GM12891 (cell line): ENCODE measurements around the gene SEMA6A.

Experiments
- DNase-seq: peaks from one replicate; pipeline ENCODE4 v3.0.0; 2011; ENCODE audit warnings: low spot score; ENCODE audit not compliant: insufficient read length
- FAIRE-seq: peaks from 2 replicates; lab custom pipeline; 2011; peaks lifted over from hg19 to GRCh38; lab: Jason Lieb, UNC
- PAX5 ChIP-seq: IDR thresholded peaks from 2 replicates; pipeline ENCODE4 v1.6.1; 2011; ENCODE audit warnings: low read length, moderate library complexity, mild to moderate bottlenecking; ENCODE audit not compliant: insufficient read depth, severe bottlenecking
- POLR2A ChIP-seq: IDR thresholded peaks from 2 replicates; pipeline ENCODE4 v1.6.1; 2011; ENCODE audit warnings: low read depth, low read length, control low read depth
- POLR2AphosphoS5 ChIP-seq: IDR thresholded peaks from 2 replicates; pipeline ENCODE4 v1.6.1; 2011; ENCODE audit warnings: low read depth, low read length, control low read depth
- POU2F2 ChIP-seq: IDR thresholded peaks from 2 replicates; pipeline ENCODE4 v1.6.1; 2011; ENCODE audit warnings: low read depth, mild to moderate bottlenecking, control low read depth, low read length, moderate library complexity
- SPI1 ChIP-seq: IDR thresholded peaks from 2 replicates; pipeline ENCODE4 v1.6.1; 2011; ENCODE audit warnings: low read depth, low read length, control low read depth
- TAF1 ChIP-seq: IDR thresholded peaks from 2 replicates; pipeline ENCODE4 v1.6.1; 2011; ENCODE audit warnings: low read depth, low read length, control low read depth

Gene SEMA6A

DNA sequence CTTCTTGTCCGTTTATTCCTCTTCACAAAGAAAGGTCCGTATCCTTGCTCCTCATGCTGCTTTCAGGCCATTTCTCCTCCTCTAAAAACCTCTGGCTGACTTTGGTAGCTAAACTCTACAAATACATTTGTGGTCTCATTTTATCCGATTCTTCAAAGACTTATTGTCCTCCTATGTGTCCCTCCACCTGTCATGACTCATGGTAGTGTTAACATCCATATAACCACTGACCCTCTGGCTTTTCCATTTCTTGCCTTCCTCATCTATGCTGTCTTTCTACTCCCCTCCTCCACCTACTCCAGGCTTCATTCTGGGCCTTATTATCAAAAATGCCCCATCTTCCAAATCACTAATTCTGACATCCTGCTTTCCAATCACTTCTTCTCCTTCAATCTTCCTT is 4.1 kb upstream of the SEMA6A start:
- FAIRE-seq (no peak), DNase-seq (no peak)
- no peak for TF ChIP-seq PAX5

DNA sequence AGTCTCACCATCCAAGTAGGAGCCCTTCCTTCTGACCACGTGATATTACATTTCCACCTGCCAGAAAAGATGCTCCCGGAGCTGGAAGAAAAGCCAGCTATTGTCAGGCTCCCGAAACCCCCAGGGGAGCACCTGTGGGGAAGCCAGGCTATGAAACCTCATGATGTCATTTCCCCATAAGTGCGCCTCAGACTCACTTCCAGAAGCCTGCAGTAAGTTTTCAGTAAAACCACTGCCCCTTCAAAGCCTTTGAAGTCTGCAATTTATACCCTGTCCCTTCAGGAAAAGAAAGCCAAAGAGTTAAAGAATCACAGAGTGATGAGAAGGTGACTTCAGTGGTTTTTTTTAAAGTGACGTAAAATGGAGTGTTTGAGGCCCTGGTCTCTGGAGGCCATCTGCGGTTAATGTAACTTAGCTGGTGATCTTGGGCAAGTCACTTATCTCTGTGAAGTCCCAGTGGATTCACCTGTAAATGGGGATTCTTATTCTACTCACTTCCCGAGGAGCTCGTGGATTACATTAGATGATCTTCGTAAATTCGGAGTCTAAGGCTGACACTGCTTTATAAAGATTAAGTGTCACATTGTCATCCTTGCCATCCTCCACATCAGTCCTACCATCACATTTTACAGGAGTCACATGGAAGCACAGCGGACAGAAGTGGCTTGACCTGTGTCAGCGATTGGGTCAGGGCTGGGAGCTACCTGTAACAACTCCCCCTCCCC is 2.6 kb upstream of the SEMA6A start:
- TF ChIP-seq PAX5 (no peak), POLR2AphosphoS5 (no peak), POU2F2 (0 out of 2 replicates have a peak, but pooled peaks have one; percentile 27), SPI1 (peak; percentile 66), POLR2A (no peak)
- DNase-seq: peak; percentile 32
- FAIRE-seq: no peak

DNA sequence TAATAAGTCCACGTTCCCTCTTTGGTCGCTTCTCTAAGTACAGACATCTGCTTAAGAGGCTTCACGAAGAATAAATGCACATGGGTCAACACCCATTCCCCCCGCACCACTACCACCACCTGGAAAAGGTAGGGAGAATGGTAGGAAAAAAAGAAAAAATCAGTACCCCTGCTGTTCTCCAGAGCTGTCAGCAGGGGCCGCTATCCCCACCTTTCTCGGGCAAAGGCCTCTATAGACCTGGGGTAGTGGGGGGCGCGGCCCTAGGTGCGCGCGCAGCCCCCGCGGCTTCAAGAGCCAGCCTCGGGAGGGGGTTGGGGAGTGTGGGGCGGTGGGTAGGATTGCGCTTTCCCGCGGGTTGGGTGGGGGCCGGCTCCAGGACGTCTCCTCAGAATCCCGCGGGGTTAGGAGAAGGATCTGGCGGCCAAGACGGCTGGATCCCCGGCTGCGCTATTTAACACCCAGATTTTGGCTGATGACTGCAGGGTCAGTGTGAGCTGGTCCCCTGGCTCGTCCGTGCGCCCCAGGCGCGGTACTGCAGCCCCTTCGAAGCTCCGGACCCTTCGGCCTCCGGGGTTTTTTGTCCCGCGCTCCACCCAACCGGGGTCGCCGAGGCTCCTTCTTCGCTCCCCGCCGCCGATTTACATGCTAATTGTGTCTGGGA is 1.6 kb upstream of the SEMA6A start:
- TF ChIP-seq POLR2A (no peak), TAF1 (no peak), SPI1 (no peak), PAX5 (no peak), POLR2AphosphoS5 (no peak), POU2F2 (no peak)
- DNase-seq: peak; percentile 75
- peak; percentile 90 for FAIRE-seq

DNA sequence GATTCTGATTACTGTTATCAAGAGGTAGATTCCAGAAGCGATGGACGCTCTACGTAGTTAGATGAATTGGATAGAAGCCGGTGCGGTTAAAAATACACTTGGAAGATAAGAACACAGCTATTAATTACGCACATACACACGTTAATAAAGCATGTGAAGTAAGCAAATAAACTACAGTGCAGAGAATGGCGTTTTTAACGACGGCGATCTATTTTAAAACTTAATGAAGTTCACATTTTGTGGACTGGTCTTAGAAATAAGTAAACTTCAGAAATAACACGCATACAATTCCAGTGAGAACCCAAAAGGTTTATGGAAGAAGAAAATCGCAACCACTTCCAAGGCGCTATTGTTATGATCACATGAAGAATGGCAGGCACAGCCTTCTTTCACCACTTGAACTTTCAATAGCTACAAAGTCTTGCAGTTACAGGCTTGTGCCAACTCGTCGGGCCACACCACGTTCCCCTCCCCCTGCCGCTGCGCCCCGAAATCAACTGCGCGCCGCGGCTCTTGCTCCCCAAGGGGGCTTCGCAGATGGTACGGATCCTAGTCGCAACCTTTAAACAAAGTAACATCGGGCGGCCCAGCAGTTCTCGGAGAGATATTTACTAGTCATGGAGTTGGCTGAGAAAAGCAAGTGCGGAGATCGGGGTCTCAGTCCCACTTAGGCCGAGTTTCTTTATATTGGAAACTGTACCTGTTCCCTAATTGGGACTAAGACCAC is 866 bp upstream of the SEMA6A start:
- TF ChIP-seq POLR2A (no peak), PAX5 (no peak), POLR2AphosphoS5 (no peak), SPI1 (no peak), TAF1 (no peak), POU2F2 (no peak)
- FAIRE-seq (peak; percentile 73), DNase-seq (peak; percentile 5)

DNA sequence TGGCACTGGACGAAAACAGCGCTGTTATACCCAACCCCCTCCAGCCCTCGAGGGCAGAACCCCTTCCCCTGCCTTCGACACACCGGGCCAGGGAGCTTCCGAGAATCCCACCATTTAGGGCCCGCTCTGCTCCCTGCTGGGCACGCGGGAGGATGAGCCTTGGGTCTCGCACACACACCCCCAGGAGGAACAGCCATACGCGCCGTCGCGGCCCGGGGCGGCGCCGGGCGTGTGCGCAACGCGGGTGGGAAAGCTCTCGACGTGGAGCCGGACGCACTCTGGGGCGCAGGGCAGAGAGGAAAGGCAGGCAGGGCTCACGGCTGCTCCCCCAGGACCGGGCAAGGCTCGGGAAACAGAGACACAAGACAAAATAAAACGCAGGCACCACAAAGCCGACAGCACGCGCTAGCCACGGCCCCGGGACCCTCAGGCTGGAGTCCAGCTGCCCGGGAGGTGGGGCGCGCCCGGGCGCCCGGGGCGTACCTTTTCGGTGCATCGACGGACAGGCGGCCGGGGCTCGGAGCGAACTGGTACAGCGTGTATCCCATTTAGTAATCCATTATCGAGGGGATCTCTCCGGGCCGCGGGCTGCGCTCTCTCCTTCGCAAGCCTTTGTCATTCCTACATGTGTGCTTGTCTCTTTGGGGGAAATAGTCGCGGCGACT is 789 bp downstream of the SEMA6A start:
- FAIRE-seq (no peak), DNase-seq (peak; percentile 26)
- TF ChIP-seq SPI1: no peak
- no peak for TF ChIP-seq POLR2AphosphoS5
- TF ChIP-seq PAX5: no peak
- no peak for TF ChIP-seq POU2F2
- TF ChIP-seq POLR2A: no peak
- no peak for TF ChIP-seq TAF1

DNA sequence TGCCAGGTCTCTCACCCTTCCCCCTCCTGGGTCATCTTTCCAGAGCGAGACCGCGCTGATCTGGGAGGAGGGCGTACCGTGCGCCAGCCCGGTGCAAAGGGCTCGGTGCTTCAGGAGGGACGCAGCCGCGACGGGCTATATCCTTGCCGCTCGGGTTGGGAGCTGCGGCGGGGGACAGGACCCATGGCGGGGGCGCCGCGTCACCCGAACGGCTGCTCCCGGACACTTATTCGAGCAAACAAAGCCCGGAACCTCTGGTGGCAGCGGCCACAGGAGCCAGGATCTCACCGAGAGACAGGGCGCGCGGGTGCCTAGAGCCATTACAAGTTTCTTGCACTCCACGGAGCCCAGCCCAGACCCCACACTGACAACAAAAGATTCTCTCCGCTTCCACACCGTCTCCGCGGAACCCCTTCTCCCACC is 1.3 kb downstream of the SEMA6A start:
- FAIRE-seq (no peak), DNase-seq (peak; percentile 20)
- TF ChIP-seq TAF1 (no peak), PAX5 (no peak), POLR2AphosphoS5 (no peak), SPI1 (no peak), POU2F2 (no peak), POLR2A (no peak)

DNA sequence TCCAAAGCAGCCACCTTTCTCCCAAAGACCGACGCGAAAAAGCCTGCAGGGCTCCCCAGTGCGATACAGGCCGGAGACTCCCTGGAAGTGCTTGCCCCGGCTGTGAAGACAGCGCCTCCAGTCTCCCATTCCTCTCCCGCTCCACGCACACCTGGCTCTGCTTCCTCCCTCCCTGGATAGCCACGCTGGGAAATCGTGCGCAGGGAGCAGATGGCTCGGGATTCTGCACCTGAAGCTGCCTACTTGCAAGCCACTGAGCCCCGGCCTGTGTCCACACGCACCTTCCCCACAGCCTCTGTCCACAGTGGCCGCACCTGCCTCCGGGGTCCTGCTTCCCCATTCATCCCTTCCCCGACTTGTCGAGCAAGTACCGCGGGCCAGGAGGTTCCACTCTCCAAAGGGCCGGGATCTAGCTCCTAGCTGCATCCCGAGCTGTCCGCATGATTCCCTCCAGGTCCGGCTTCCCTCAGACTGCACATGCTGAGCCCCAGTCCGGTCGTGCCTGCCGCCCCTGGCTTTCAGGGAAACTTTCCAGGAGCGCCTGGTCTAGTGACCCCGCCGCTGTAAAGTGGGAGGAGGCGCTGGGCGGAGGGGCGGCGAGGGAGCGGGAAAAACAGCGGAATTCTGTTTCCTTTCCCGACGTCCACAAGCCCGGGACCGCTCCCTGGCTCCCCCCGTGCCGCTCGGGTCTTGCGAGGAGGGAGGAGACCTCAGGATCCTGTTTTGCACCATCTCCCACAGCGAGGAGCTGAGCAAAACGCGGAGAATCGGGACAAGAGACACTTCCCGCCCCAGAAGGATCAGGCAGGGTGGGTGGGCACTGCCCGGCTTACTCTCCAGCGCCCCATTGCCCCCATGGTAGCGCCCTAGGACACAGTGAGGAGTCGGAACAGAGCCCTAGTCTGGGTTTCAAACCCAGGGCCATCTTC is 2.0 kb downstream of the SEMA6A start:
- TF ChIP-seq POLR2A (no peak), POLR2AphosphoS5 (no peak), PAX5 (no peak), TAF1 (no peak), POU2F2 (no peak), SPI1 (no peak)
- peak; percentile 3 for DNase-seq
- no peak for FAIRE-seq

DNA sequence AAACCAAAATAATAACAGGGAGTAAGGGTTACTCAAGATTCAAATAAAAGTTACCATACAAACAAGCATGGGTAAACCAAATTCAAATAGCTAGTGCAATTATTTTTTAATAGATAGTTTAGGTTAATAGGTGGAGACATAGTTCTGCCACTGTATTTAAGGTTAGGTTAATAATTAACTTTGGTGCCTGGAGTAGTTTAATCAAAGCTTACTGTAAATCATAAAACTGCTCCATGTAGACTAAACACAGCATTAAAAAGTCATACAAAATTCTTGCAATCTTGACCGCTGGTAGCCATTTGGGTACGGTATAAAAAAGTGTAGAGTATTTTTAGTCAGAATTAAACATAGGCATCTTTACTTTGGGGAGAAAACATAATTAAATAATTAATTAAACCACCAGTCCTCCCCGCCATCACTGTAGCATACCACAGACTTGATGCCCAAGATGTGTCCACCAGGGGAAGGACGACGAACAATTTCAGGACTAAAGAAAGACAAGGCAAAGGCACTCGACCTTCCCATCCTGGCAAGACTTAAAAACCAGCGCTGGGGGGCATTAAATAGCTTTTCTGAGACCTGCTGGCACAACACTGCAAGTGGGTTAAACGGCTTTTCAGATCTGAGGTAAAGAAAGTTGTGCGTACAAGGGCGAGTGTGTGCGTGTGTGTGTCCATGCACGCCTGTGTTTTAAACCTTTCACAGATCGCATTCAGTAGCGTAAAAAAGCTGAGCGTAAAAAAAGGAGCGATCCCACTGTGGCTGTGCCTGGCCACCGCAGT is 2.9 kb downstream of the SEMA6A start:
- FAIRE-seq (no peak), DNase-seq (no peak)

More for the DNA sequence above, 2.9 kb downstream of the SEMA6A start:
- TF ChIP-seq POLR2AphosphoS5 (no peak), POLR2A (no peak), PAX5 (no peak), POU2F2 (no peak), TAF1 (no peak), SPI1 (no peak)
